Frontal cortex (tissue), 4 donors: ENCODE measurements around the gene UNC5CL. TPM values are rescaled to one million over a fixed set of nuclear protein-coding genes. Genes with fewer than 3 reads are reported as not detected.

Experiments
- DNase-seq, 2 donors: peaks; one replicate each; pipeline ENCODE4 v3.0.0; 2012; ENCODE audit warnings: low spot score in 2 of 2
- FAIRE-seq: peaks from 2 replicates; lab custom pipeline; 2012; peaks lifted over from hg19 to GRCh38; lab: Jason Lieb, UNC
- total RNA-seq: library from RNA; depleted of rRNA; stranded (reverse); fragments of >200 nt; gene quantifications from one replicate; pipeline ENCODE4 v1.2.3, GENCODE V29; 2014
- donor health status: control.
- donor health status: control.
- donor health status: control.

The UNC5CL gene, protein sequence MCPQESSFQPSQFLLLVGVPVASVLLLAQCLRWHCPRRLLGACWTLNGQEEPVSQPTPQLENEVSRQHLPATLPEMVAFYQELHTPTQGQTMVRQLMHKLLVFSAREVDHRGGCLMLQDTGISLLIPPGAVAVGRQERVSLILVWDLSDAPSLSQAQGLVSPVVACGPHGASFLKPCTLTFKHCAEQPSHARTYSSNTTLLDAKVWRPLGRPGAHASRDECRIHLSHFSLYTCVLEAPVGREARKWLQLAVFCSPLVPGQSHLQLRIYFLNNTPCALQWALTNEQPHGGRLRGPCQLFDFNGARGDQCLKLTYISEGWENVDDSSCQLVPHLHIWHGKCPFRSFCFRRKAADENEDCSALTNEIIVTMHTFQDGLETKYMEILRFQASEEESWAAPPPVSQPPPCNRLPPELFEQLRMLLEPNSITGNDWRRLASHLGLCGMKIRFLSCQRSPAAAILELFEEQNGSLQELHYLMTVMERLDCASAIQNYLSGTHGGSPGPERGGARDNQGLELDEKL
- under 0.01 TPM for total RNA-seq

- FAIRE-seq = no peak
- DNase-seq = peak in 1 of 2 donors; percentile 39
Measured at GRCh38 chr6:41039060-41039998, at the start of gene UNC5CL. Gene UNC5CL, minus strand, starts transcription at chr6:41039221. Its CDS starts 4,147 bp downstream, at chr6:41035074.

GRCh38 chr6:41088451-41088850, 49.4 kb upstream of the UNC5CL start:
- DNase-seq (no peak), FAIRE-seq (no peak)

DNA sequence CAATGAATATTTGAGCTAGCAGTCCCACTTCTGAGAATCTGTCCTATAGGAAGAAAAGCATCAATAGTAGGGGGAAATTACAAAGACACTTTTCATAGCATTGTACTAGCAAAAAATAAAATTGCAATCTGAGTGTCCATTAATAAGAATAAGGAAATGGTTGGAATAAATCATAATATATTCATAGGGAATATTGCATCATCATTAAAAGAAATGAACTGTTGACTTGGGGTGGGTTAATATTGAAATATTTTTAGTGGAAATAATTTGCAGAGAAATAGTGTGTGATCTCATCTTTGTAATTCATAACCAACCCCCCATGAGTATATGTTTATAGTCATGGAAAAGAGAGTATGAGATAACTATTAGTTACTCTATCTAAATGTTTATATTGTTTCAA, 46.2 kb upstream of the UNC5CL start:
- DNase-seq = no peak
- FAIRE-seq = no peak

DNA sequence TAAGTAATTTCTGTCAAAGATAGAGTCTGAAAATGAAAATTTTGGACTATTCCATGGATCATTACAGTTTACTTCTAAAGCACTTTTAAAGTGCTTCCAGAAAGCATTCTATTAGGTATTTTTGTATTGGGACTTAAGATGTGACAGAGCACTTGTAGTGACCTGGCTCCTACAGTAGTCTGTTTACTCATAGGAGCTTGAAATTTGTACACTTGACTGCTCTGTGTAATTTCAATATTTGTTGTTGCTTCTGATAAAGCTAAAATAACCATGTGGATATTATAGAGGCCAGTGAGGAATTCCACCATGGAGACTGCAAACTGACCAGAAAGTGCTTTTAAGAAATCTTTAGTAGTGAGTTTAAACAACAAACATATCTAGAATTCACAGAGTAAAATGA, 44.1 kb upstream of the UNC5CL start:
- FAIRE-seq (no peak), DNase-seq (no peak)

- no peak for FAIRE-seq
- no peak for DNase-seq
Measured at GRCh38 chr6:41080621-41081020, 41.6 kb upstream of the UNC5CL start.

DNA sequence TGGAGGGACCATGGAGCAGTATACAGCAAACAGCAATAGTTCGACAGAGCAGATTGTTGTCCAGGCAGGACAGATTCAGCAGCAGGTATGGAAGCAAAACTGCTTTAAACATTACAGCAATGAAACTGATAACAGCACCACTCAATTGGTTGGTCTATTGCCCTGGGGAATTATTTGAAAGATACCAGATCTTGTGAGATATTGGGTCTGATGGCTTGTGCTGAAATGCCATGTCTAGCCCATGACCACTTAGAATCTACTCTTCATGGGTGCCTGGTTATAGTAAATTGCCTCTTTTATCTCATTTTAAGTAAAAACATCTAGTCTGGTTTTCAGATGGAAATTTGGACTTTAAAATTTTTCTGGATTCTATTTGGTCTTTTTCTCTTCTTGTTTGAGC, 40.1 kb upstream of the UNC5CL start:
- FAIRE-seq = no peak
- no peak for DNase-seq

DNA sequence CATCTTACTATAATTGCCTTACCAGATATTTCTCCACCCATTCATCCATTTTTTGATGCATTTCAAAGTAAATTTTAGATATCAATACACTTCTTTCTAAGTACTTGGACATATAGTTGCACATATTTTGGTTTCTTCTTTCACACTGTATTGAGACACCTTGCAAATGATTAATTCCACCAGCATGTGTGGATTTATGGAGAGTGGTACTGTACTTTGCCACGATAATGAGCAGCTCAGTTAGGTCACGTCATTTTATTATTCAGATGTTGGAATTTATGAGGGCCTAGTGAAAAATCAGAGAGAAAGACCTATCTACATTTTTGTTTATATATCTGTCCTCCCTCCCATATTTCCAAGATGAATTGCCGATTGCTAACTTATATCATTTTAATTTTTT, 39.1 kb upstream of the UNC5CL start:
- FAIRE-seq (no peak), DNase-seq (no peak)

DNA sequence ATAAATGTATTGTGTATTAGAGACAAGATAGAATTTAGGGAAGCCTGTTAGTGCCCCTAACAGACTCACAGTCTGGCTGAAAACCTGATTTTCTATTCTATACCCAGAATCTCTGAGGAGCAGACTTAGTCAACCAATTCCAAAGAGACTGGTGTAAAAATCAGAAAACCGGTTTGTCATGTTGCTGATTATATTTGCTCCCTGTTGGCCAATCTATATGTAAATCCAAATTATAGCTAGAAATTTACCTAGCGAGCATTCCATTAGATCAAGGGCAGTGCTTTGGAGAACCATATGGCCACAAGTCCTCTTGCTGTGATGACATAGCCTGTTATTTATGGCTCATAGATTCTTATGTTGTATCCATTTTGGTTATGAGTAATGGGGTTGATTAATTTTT, 38.5 kb upstream of the UNC5CL start:
- DNase-seq (no peak), FAIRE-seq (no peak)

- FAIRE-seq (no peak), DNase-seq (no peak)
Measured at GRCh38 chr6:41075651-41076626, 36.9 kb upstream of the UNC5CL start.

- DNase-seq = no peak
- no peak for FAIRE-seq
Measured at GRCh38 chr6:41074692-41075436, 35.8 kb upstream of the UNC5CL start.

DNA sequence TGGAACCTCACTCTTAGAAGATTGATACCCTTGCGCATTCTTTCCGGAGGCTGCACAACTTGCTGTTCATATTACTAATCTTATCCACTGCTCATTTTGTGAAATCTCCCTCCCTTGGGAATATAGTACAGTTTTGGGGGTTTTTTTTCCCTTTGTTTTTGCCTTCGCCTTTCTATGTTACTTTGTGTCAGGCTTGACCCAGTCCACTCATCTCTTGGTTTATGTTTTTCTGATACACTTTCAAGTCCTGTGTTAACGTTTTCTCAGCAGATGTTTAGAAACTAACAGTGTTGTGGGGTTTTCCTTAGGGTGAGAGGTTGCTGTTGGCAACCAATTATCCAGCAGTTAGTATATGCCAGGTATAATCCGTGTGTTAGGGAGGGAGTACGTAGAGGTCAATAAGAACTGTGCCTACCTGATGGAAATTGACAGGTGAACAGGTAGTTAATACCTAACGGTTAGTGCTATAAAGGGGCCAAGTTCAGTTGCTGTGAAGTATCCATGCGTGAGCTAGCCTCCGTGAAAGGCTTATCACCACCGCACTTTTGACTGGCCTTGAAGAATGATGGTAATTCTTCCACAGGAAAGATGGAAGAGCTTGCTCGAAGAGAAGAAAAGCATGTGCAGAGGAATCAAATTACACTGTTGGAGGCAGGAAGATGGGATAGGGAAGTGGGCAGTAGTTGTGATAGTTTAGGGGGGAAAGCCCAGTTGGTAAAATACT, 35.1 kb upstream of the UNC5CL start:
- no peak for DNase-seq
- FAIRE-seq = no peak

- DNase-seq (peak; percentile 56 to 60), FAIRE-seq (no peak)
Measured at GRCh38 chr6:41073203-41073967, 34.4 kb upstream of the UNC5CL start.

GRCh38 chr6:41072836-41073202, 33.8 kb upstream of the UNC5CL start, which contains the start of gene NFYA:
Gene NFYA, plus strand, starts transcription at chr6:41072974. Its CDS starts 6,116 bp downstream, at chr6:41079090.
- peak; percentile 94 to 96 for DNase-seq
- no peak for FAIRE-seq

- FAIRE-seq (peak; percentile 94), DNase-seq (peak in 1 of 2 donors; percentile 54)
Measured at GRCh38 chr6:41071923-41072835, 33.2 kb upstream of the UNC5CL start, which contains the start of gene OARD1. Gene OARD1, minus strand, starts transcription at chr6:41072356. Its CDS starts 722 bp downstream, at chr6:41071634.

- FAIRE-seq (no peak), DNase-seq (peak in 1 of 2 donors; percentile 56)
Measured at GRCh38 chr6:41071501-41071922, 32.5 kb upstream of the UNC5CL start.

DNA sequence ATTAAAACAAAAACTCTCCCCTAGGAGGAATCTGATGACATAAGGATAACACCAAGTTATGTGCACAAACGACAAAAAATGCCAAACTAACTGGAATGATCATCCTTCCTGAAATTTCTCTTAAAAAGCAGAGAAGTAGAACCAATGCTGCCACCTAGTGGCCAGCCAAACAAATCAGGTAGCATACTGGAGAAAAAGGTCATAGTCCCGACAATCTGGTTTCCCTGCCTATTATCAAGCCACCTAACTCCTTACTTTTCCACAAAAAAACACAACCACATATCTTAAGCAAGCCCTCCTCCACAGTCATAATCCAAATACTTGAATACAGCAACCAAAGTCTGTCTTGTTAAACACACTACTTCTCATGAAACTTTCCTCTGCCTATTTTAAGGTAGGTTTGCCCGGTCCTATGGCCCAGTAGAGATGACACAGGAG, 27.9 kb upstream of the UNC5CL start:
- FAIRE-seq = peak; percentile 3
- DNase-seq = peak in 1 of 2 donors; percentile 27
